Measurements from ENCODE around the gene CNNM3.
A peak's percentile ranks its signal among the peaks of the same experiment; 100 is the strongest.

Gene CNNM3

GRCh38 chr2:96813656-96814055, 2.4 kb upstream of the CNNM3 start:
- DNase-seq = no peak
- intact Hi-C loops (cut with DNase I) = no loop called here

DNA sequence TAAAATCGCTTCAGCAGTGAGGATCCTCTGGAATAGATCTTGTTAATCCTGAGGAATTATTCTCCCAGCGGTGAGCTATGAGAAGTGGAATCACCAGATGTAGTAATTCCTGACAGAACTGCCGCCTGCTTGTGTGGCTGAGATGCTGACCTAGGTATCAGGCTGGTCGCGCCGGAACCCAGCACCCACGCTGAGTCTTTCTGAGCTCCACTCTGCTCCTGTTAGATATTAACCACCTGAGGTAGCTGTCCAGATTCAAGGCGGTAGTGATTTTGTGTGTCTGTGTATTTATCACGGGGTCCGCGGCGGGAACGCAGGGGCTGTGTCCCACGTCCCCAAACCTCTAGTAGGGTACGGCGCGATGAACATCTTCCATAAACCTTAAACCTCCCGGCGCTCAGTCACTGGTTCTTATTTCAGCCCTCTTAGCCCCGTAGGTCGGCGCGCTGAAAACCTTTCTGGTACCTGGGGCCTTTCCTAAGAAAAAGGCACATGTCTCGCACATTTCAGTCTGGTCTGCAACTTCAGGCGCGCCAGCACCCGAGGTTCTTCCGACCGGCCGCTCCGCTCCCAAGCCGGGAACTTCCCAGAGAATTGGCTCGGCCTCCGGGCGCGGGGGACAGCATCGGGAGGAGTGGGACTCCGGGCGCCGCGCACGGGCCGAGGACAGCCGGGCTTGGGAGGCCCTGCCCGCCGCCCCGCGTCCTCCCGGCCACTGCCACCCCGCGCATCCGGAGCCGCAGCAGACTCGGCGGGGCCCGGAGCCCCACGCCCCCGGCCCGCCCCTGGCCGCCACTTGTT, 542 bp upstream of the CNNM3 start:
- DNase-seq = peak in 21 of 42 donors; percentile 17 to 66 (median 36)
- intact Hi-C loops (cut with DNase I) = loop anchor here (2.0 to 5.0 kb wide), 2 partner anchors 43 to 53 kb away; partner anchors contain the start of genes ANKRD39 and CNNM4

- DNase-seq = peak in 1 of 42 donors; percentile 51
- intact Hi-C loops (cut with DNase I) = loop anchor here (2.0 to 5.0 kb wide), 2 partner anchors 42 to 55 kb away; partner anchors contain the start of genes ANKRD39 and CNNM4
Observed at GRCh38 chr2:96816836-96817702, 1.0 kb downstream of the CNNM3 start.

- DNase-seq = no peak
- intact Hi-C loops (cut with DNase I) = loop anchor here (2.0 to 5.0 kb wide), 2 partner anchors 41 to 56 kb away; partner anchors contain the start of genes ANKRD39 and CNNM4
Observed at GRCh38 chr2:96817882-96818281, 1.8 kb downstream of the CNNM3 start.

GRCh38 chr2:96819128-96819875, 3.2 kb downstream of the CNNM3 start:
- intact Hi-C loops (cut with DNase I) = loop anchor here (5.0 kb wide), 1 partner anchor 57 kb away; the partner anchor contains the start of gene CNNM4
- no peak for DNase-seq

GRCh38 chr2:96819876-96820511, 3.9 kb downstream of the CNNM3 start:
- no peak for DNase-seq
- intact Hi-C loops (cut with DNase I) = loop anchor here (5.0 kb wide), 1 partner anchor 58 kb away; the partner anchor contains the start of gene CNNM4

DNA sequence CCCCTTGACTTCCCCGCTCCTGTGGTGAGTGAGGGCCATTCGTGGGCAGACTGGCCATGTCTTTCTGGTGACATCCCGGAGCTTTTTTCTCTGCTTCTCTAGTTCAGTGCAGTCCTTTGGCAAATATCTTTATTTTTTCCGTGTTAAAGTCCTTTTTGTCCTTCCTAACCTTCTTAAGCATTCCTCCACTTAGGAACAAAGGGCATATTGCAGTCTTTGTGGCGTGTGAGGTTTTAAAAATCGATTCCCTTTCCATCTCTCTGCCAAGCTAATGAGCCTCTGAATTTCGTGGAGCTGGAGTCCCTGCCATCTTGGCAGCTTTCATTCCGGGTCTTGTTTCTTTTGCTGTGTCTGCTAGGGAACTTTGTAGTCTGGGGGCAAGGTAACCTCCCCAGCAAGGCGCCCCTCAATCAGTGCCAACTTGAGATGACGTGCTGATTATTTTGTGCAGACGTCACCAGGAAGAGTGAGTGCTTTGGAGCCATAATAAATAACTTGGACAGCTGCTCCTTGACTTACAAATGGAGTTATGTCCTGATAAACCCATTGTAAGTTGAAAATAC, 5.1 kb downstream of the CNNM3 start:
- no peak for DNase-seq
- intact Hi-C loops (cut with DNase I) = no loop called here

DNA sequence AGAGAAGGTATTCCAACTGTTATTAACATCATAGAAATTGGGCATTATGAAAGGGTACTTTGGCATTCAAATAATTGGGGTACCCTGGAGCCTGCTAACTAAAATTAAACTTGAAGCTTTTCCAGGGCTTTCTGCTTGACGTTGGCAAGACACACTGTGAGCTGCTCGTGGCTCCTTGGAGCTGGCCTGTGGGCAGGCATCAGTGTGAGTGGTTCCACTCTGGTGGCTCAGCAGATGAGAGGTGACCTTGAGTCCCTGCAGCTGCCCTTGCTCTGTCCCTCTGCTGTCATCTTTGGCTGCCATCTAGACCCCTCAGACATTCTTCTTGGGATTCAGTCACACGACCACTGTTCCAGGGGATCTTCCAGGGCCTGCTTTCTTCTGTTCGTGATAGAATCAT, 6.7 kb downstream of the CNNM3 start:
- no peak for DNase-seq
- intact Hi-C loops (cut with DNase I) = no loop called here

- intact Hi-C loops (cut with DNase I) = no loop called here
- no peak for DNase-seq
Observed at GRCh38 chr2:96823198-96823597, 7.1 kb downstream of the CNNM3 start.

GRCh38 chr2:96824079-96824870, 8.2 kb downstream of the CNNM3 start:
- no peak for DNase-seq
- intact Hi-C loops (cut with DNase I) = no loop called here

DNA sequence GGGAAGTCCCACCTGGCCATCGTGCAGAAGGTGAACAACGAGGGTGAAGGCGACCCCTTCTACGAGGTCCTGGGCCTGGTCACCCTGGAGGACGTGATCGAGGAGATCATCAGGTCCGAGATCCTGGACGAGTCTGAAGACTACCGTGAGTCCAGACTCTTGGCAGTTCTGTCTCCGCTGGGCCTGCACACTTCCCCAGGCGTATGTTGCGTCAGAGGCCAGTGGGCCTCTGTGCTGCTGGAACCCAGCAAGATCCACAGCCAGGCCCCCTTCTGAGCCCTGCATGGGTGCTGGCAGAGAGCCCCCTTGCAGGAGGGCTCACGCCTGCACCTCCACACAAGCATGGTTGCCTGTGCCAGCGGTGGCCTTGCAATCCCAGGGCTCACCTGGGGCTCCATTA, 9.0 kb downstream of the CNNM3 start:
- no peak for DNase-seq
- intact Hi-C loops (cut with DNase I) = no loop called here

DNA sequence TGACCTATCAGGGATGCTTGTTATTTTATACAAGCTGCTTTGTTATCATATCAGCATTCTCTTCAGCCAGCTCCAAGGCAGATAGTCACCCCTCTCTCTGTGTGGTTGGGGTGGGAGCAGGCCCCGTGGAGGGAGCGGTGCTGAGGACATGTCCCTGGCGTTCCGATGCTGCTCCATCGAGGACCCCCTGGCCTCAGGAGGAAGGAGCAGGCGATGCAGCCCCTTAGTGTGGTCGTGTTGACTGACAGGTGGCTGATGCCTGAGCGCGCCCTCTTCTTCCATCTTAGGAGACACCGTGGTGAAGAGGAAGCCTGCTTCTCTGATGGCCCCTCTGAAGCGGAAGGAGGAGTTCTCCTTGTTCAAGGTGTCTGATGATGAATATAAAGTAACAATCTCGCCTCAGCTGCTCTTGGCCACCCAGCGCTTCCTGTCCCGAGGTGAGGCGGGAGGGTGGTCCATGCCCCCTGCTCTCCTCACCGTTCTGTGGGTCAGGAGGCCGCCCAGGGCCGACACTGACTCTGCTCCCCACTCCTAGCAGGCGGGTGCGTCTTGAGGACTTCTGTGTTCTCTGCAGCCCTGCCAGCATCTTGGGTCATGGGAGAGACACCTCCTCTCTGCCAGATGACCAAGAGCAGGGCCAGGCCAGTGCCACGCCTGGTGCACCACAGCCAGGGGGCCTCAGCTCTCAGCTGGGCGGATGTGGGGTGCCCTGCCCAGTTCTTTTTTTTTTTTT, 10.6 kb downstream of the CNNM3 start:
- no peak for DNase-seq
- intact Hi-C loops (cut with DNase I) = no loop called here

GRCh38 chr2:96828436-96828835, 12.4 kb downstream of the CNNM3 start:
- intact Hi-C loops (cut with DNase I) = no loop called here
- DNase-seq = no peak

DNA sequence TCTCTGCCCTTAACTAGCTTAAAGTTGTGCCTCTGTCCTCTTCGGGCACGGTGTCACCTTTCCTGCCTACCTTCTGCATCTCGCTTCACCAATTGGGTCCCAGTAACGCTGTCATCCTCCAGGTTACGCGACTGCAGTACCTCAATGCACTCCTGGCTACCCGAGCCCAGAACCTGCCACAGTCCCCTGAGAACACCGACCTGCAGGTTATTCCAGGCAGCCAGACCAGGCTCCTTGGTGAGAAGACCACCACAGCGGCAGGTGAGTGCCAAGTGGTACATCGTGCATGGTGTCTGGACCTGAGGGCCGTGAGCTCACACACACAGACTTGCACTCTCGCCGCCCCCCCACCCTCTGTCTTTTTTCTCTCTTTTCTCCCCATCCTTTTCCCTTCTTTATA, 12.8 kb downstream of the CNNM3 start:
- intact Hi-C loops (cut with DNase I) = no loop called here
- no peak for DNase-seq

DNA sequence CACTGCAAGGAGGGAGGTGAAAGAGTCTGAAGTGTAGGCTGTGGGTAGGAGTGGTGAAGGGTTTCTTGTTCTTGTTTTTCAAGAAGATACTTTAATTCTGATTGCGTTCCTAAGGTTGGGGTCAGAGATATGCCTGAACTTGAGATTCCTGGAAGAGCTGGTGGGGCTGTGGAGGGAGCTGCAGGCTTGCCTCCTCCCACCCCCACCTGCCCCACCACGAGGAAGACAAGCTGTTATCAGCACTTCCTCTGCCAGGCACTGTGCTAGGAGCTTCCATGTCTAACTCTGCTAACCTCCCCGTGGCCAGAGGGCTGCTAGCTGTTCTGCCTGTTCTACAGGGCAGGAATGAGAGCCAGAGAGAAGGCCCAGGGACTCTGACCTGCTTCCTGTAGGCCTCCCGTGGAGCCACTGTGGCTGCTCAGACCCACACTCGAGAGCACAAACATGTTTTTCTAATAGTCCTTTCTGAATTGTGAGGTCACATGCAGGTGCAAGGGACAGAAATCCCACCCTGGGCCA, 14.0 kb downstream of the CNNM3 start:
- DNase-seq = no peak
- intact Hi-C loops (cut with DNase I) = no loop called here

DNA sequence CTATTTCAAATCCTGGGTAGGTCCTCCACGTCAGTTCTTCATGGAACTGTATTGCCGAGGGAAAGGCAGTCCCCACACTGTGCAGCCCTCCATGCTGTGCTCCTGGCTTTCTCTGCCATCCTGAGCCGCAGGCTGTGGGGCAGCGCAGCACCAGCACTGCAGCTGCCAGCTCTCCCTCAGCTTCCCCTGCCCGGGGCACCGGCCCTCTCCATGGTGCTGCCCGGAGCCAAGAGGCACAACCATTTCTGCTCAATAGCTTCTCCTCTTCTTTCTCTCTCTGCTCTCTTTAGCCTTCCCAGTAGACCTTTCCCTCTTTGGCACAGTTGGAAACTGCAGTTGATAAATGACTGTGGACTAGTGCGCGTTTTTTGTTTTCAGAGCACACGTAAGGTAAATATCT, 15.6 kb downstream of the CNNM3 start:
- intact Hi-C loops (cut with DNase I) = no loop called here
- DNase-seq = no peak

- intact Hi-C loops (cut with DNase I) = no loop called here
- DNase-seq = no peak
Observed at GRCh38 chr2:96832408-96832753, 16.3 kb downstream of the CNNM3 start.
